GM19025 (cell line): ENCODE data around the gene NELFB.

Experiments
- ATAC-seq: cut with Tn5 transposase; IDR thresholded peaks from one replicate; pipeline ENCODE4 v1.9.1; 2021; ENCODE audit warnings: mild to moderate bottlenecking, low read depth, moderate library complexity; ENCODE audit not compliant: unreplicated experiment

Gene NELFB

GRCh38 chr9:137223078-137223970, 31.8 kb upstream of the NELFB start:
- peak; percentile 69 for ATAC-seq

GRCh38 chr9:137224830-137225694, 30.1 kb upstream of the NELFB start, which contains the start of gene CYSRT1:
Gene CYSRT1, plus strand, starts transcription at chr9:137225174. Its CDS starts 448 bp downstream, at chr9:137225622.
- ATAC-seq = no peak

GRCh38 chr9:137225699-137226331, 29.3 kb upstream of the NELFB start:
- ATAC-seq = no peak

GRCh38 chr9:137226338-137227053, 28.6 kb upstream of the NELFB start:
- ATAC-seq = no peak

GRCh38 chr9:137227054-137227852, 27.9 kb upstream of the NELFB start, which contains the start of gene RNF224:
Gene RNF224, plus strand, starts transcription at chr9:137227502. Its CDS starts 834 bp downstream, at chr9:137228336.
- ATAC-seq = no peak

GRCh38 chr9:137227853-137228505, 27.1 kb upstream of the NELFB start:
- ATAC-seq = no peak

- ATAC-seq = no peak
Measured at GRCh38 chr9:137228506-137228967, 26.6 kb upstream of the NELFB start.

GRCh38 chr9:137228968-137229896, 25.9 kb upstream of the NELFB start:
- no peak for ATAC-seq

- no peak for ATAC-seq
Measured at GRCh38 chr9:137229903-137230704, 25.0 kb upstream of the NELFB start.

- no peak for ATAC-seq
Measured at GRCh38 chr9:137230705-137231371, 24.3 kb upstream of the NELFB start, which contains the start of gene SLC34A3. Gene SLC34A3, plus strand, starts transcription at chr9:137230901. Its CDS starts 802 bp downstream, at chr9:137231703.

GRCh38 chr9:137231372-137232039, 23.6 kb upstream of the NELFB start:
- ATAC-seq = no peak

- ATAC-seq = no peak
Measured at GRCh38 chr9:137232101-137232500, 23.0 kb upstream of the NELFB start.

- ATAC-seq = no peak
Measured at GRCh38 chr9:137232510-137232909, 22.6 kb upstream of the NELFB start.

GRCh38 chr9:137233143-137233980, 21.8 kb upstream of the NELFB start:
- no peak for ATAC-seq
